H9 (cell line): ENCODE results near the gene MBP. TPM values are rescaled to one million over a fixed set of nuclear protein-coding genes. Genes with fewer than 3 reads are reported as not detected.

Experiments used
- DNase-seq: peaks from one replicate; pipeline ENCODE4 v3.0.0-alpha.2; 2017
- H2AFZ ChIP-seq: one replicate; pipeline ENCODE4 v1.6.1; 2013; ENCODE audit warnings: mild to moderate bottlenecking, low read length, control low read depth, moderate library complexity
- H2AK5ac ChIP-seq: 2 replicates; pipeline ENCODE4 v1.6.1; 2013; ENCODE audit warnings: low read length, control low read depth, mixed read lengths; ENCODE audit not compliant: insufficient read length
- H2BK120ac ChIP-seq: one replicate; pipeline ENCODE4 v1.6.1; 2013; ENCODE audit warnings: low read depth, mild to moderate bottlenecking, low read length, control low read depth, inconsistent platforms; ENCODE audit not compliant: poor library complexity, severe bottlenecking
- H2BK12ac ChIP-seq: 2 replicates; pipeline ENCODE4 v1.6.1; 2013; ENCODE audit warnings: low read length, control low read depth, mixed read lengths, low read depth; ENCODE audit not compliant: insufficient read length
- H2BK15ac ChIP-seq: 2 replicates; pipeline ENCODE4 v1.6.1; 2013; ENCODE audit warnings: low read depth, low read length, control low read depth
- H2BK20ac ChIP-seq: one replicate; pipeline ENCODE4 v1.6.1; 2013; ENCODE audit warnings: low read depth, mild to moderate bottlenecking, low read length, control low read depth, inconsistent platforms; ENCODE audit not compliant: poor library complexity, severe bottlenecking
- H2BK5ac ChIP-seq: 2 replicates; pipeline ENCODE4 v1.6.1; 2013; ENCODE audit warnings: low read length, control low read depth, mixed read lengths; ENCODE audit not compliant: insufficient read length
- H3K14ac ChIP-seq: 2 replicates; pipeline ENCODE4 v1.6.1; 2013; ENCODE audit warnings: low read length, control low read depth; ENCODE audit not compliant: insufficient read depth
- H3K18ac ChIP-seq: 2 replicates; pipeline ENCODE4 v1.6.1; 2013; ENCODE audit warnings: low read depth, mild to moderate bottlenecking, mixed read lengths, low read length, control low read depth; ENCODE audit not compliant: insufficient read length
- H3K23ac ChIP-seq: 2 replicates; pipeline ENCODE4 v1.6.1; 2013; ENCODE audit warnings: low read length, control low read depth, mixed read lengths, low read depth; ENCODE audit not compliant: insufficient read length
- H3K23me2 ChIP-seq: 2 replicates; pipeline ENCODE4 v1.6.1; 2013; ENCODE audit warnings: low read depth, mild to moderate bottlenecking, mixed read lengths, low read length, control low read depth; ENCODE audit not compliant: insufficient read length, poor library complexity, severe bottlenecking
- H3K27ac ChIP-seq: 2 replicates; pipeline ENCODE4 v1.5.1; 2013; ENCODE audit warnings: low read length, control low read depth, mixed read lengths, low read depth; ENCODE audit not compliant: insufficient read length
- H3K27me3 ChIP-seq: 2 replicates; pipeline ENCODE4 v1.6.1; 2013; ENCODE audit warnings: low read length, control low read depth, inconsistent platforms; ENCODE audit not compliant: insufficient read depth
- H3K4ac ChIP-seq: 2 replicates; pipeline ENCODE4 v1.6.1; 2013; ENCODE audit warnings: low read depth, mild to moderate bottlenecking, control low read depth, inconsistent platforms, low read length, moderate library complexity
- H3K4me1 ChIP-seq: 2 replicates; pipeline ENCODE4 v1.6.1; 2013; ENCODE audit warnings: low read length, control low read depth, inconsistent platforms; ENCODE audit not compliant: insufficient read depth
- H3K4me2 ChIP-seq: 2 replicates; pipeline ENCODE4 v1.6.1; 2013; ENCODE audit warnings: low read length, control low read depth, mixed read lengths; ENCODE audit not compliant: insufficient read length, insufficient read depth
- H3K56ac ChIP-seq: 2 replicates; pipeline ENCODE4 v1.6.1; 2013; ENCODE audit warnings: low read depth, mild to moderate bottlenecking, mixed read lengths, low read length, control low read depth; ENCODE audit not compliant: insufficient read length
- H3K79me1 ChIP-seq: 2 replicates; pipeline ENCODE4 v1.6.1; 2013; ENCODE audit warnings: low read depth, mild to moderate bottlenecking, moderate library complexity, low read length, control low read depth, inconsistent platforms; ENCODE audit not compliant: insufficient read depth, poor library complexity, severe bottlenecking
- H3K79me2 ChIP-seq: 2 replicates; pipeline ENCODE4 v1.6.1; 2013; ENCODE audit warnings: low read length, control low read depth, inconsistent platforms; ENCODE audit not compliant: insufficient read depth
- H3K9ac ChIP-seq: 2 replicates; pipeline ENCODE4 v1.6.1; 2013; ENCODE audit warnings: low read length, control low read depth, mixed read lengths; ENCODE audit not compliant: insufficient read length; ENCODE audit errors: extremely low read depth
- H3K9me3 ChIP-seq: one replicate; pipeline ENCODE4 v1.6.1; 2013; ENCODE audit warnings: low read depth, low read length, inconsistent platforms; ENCODE audit not compliant: control insufficient read depth
- H3T11ph ChIP-seq: one replicate; pipeline ENCODE4 v1.6.1; 2013; ENCODE audit warnings: mild to moderate bottlenecking, low read length, control low read depth, inconsistent platforms
- H4K20me1 ChIP-seq: one replicate; pipeline ENCODE4 v1.6.1; 2013; ENCODE audit not compliant: control insufficient read depth, insufficient read length, insufficient read depth
- H4K5ac ChIP-seq: 2 replicates; pipeline ENCODE4 v1.6.1; 2013; ENCODE audit warnings: low read depth, mild to moderate bottlenecking, mixed read lengths, low read length, control low read depth; ENCODE audit not compliant: insufficient read length
- H4K8ac ChIP-seq: replicated peaks from 2 replicates; pipeline ENCODE4 v1.6.1; 2013; ENCODE audit warnings: low read length, control low read depth, mixed read lengths, low read depth; ENCODE audit not compliant: insufficient read length
- H4K91ac ChIP-seq: 2 replicates; pipeline ENCODE4 v1.6.1; 2013; ENCODE audit warnings: low read depth, mild to moderate bottlenecking, moderate library complexity, mixed read lengths, low read length, control low read depth; ENCODE audit not compliant: insufficient read length
- H3K27ac Mint-ChIP-seq, 3 experiments: 2 replicates in 2 of 3; 3 replicates in 1 of 3; pipeline ENCODE4 v1.8.0; 2020 to 2021; ENCODE audit warnings: mixed read lengths in 3 of 3, mild to moderate bottlenecking in 1 of 3, moderate library complexity in 1 of 3
- H3K27me3 Mint-ChIP-seq: 2 replicates; pipeline ENCODE4 v1.8.0; 2021; ENCODE audit warnings: low read depth, mild to moderate bottlenecking, moderate library complexity, mixed read lengths
- H3K36me3 Mint-ChIP-seq, 3 experiments: 2 replicates in 2 of 3; 3 replicates in 1 of 3; pipeline ENCODE4 v1.8.0; 2020 to 2021; ENCODE audit warnings: low read depth in 3 of 3, mixed read lengths in 3 of 3; ENCODE audit not compliant: insufficient read depth in 1 of 3
- H3K4me1 Mint-ChIP-seq, 2 experiments: 2 replicates each; pipeline ENCODE4 v1.8.0; 2020; ENCODE audit warnings: mixed read lengths in 2 of 2
- H3K4me3 Mint-ChIP-seq, 2 experiments: 2 replicates in 1 of 2; 3 replicates in 1 of 2; pipeline ENCODE4 v1.8.0; 2020 to 2021; ENCODE audit warnings: mild to moderate bottlenecking in 2 of 2, mixed read lengths in 2 of 2, moderate library complexity in 1 of 2
- H3K9me3 Mint-ChIP-seq, 2 experiments: 2 replicates in 1 of 2; 3 replicates in 1 of 2; pipeline ENCODE4 v1.8.0; 2020; ENCODE audit warnings: mild to moderate bottlenecking in 2 of 2, mixed read lengths in 2 of 2, moderate library complexity in 1 of 2
- WGBS: extraction: QIAGEN DNeasy Blood & Tissue Kit; methylation state at CpG from one replicate; pipeline ENCODE4 v1.1.7; 2013; ENCODE audit warnings: missing lambda C conversion rate, low lambda C conversion rate, mixed read lengths; ENCODE audit not compliant: insufficient read length; ENCODE audit errors: extremely low coverage; 5-methylcytosine and 5-hydroxymethylcytosine counted together
- total RNA-seq: library from RNA; stranded (reverse); gene quantifications from 2 replicates; pipeline ENCODE4 v1.2.1, GENCODE V29; 2021
- TF ChIP-seq, protein P1 (sequence below): fragments of 200-600 bp; sonication (generic); conservative IDR thresholded peaks from 3 replicates; pipeline ENCODE4 v1.8.0; 2021; ENCODE audit warnings: antibody characterized with exemption, mild to moderate bottlenecking

Gene MBP
- total RNA-seq, 1 experiment from 2014 or later: 8.6 TPM

DNA sequence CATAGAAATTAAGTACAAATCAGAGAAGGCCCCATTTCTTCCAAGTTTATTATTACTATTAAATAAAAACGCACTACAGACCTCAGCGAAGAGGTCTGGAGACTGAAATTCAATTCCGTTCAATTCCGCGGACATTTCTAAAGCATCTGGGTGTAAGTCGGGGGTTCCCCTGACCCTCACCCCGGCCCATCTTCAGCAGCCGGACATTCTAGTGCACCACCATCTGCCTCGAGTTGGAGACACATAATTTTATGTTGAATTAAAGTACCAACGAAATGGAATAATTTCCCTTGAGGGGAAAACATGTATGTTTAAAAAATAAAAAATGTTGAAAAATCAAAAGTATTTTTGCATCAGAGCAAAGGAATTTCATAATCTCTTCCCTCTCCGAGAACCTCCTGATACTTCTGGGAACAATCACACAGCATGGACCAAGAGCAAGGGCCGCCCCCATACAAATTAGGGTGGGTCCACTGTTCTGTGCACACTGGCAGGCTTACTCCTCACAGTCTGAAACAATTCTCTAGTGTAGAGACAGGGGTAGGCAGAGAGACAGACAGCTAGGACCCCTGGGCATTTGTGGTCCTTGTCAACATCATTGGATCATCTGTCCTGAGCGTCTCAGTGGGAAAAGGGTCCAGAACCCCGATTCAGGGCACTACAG is 29.3 kb downstream of the MBP start:
- DNase-seq: no peak
- Histone ChIP-seq H2BK15ac (no peak overlapping the region), H3K56ac (no peak overlapping the region), H2BK5ac (no peak overlapping the region), H3T11ph (no peak overlapping the region), H3K23ac (no peak overlapping the region), H3K4ac (no peak overlapping the region), H3K27me3 (no peaks in the 10 kb centered on the region), H2AK5ac (no peak overlapping the region), H4K91ac (no peak overlapping the region), H3K79me2 (no peaks in the 10 kb centered on the region), H3K9ac (no peak overlapping the region), H2AFZ (no peak overlapping the region), H3K4me2 (no peak overlapping the region), H4K5ac (no peak overlapping the region), H3K18ac (no peak overlapping the region), H3K23me2 (no peaks in the 10 kb centered on the region), H3K79me1 (no peaks in the 10 kb centered on the region), H3K14ac (no peak overlapping the region), H2BK20ac (no peak overlapping the region), H3K27ac (no peak overlapping the region), H2BK120ac (no peak overlapping the region), H3K4me1 (peaks cover 6% of the 10 kb centered on the region; the same call in 1 of the 2 replicates), H4K20me1 (no peaks in the 10 kb centered on the region), H3K9me3 (no peaks in the 10 kb centered on the region), H4K8ac (no peak overlapping the region), H2BK12ac (no peak overlapping the region)
- H3K4me1 Mint-ChIP-seq: peaks cover 35% of the 10 kb centered on the region in 2 experiments
- H3K9me3 Mint-ChIP-seq: no peaks in the 10 kb centered on the region; a peak in 1 of 5 replicates
- no peaks in the 10 kb centered on the region for H3K27me3 Mint-ChIP-seq
- WGBS: no CpG with 5 or more reads among the region's 14 CpGs
- peaks cover 0 to 5% (median 2%) of the 10 kb centered on the region in 3 experiments; a peak in 3 of 7 replicates for H3K36me3 Mint-ChIP-seq
- H3K4me3 Mint-ChIP-seq: no peak overlapping the region
- no peak overlapping the region; a peak in 1 of 7 replicates for H3K27ac Mint-ChIP-seq
- TF ChIP-seq, protein P1, sequence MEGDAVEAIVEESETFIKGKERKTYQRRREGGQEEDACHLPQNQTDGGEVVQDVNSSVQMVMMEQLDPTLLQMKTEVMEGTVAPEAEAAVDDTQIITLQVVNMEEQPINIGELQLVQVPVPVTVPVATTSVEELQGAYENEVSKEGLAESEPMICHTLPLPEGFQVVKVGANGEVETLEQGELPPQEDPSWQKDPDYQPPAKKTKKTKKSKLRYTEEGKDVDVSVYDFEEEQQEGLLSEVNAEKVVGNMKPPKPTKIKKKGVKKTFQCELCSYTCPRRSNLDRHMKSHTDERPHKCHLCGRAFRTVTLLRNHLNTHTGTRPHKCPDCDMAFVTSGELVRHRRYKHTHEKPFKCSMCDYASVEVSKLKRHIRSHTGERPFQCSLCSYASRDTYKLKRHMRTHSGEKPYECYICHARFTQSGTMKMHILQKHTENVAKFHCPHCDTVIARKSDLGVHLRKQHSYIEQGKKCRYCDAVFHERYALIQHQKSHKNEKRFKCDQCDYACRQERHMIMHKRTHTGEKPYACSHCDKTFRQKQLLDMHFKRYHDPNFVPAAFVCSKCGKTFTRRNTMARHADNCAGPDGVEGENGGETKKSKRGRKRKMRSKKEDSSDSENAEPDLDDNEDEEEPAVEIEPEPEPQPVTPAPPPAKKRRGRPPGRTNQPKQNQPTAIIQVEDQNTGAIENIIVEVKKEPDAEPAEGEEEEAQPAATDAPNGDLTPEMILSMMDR: no peak
